HEK293 (cell line): ENCODE measurements around the gene DLEC1.

ENCODE experiments used
- ATF2 ChIP-seq: fragments of 450-650 bp; formaldehyde crosslinking; IDR thresholded peaks from 2 replicates; pipeline ENCODE4 v1.5.1; 2016; ENCODE audit warnings: missing biosample characterization, missing genetic modification characterization, low read depth
- CTCF ChIP-seq: fragments of 450-650 bp; formaldehyde crosslinking; IDR thresholded peaks from 2 replicates; pipeline ENCODE4 v1.5.1; 2016; ENCODE audit warnings: missing biosample characterization, missing genetic modification characterization
- RBAK ChIP-seq: fragments of 450-650 bp; formaldehyde crosslinking; IDR thresholded peaks from 2 replicates; pipeline ENCODE4 v1.5.1; 2016; ENCODE audit warnings: missing biosample characterization, missing genetic modification characterization
- ZFP41 ChIP-seq: fragments of 450-650 bp; formaldehyde crosslinking; IDR thresholded peaks from 2 replicates; pipeline ENCODE4 v1.5.1; 2016; ENCODE audit warnings: missing biosample characterization, missing genetic modification characterization, borderline replicate concordance
- ZNF214 ChIP-seq: fragments of 450-650 bp; formaldehyde crosslinking; IDR thresholded peaks from 2 replicates; pipeline ENCODE4 v1.5.1; 2017; ENCODE audit warnings: missing biosample characterization, mild to moderate bottlenecking, missing genetic modification characterization, borderline replicate concordance
- ZNF449 ChIP-seq: fragments of 450-650 bp; formaldehyde crosslinking; IDR thresholded peaks from 2 replicates; pipeline ENCODE4 v1.5.1; 2017; ENCODE audit warnings: missing biosample characterization, mild to moderate bottlenecking, missing genetic modification characterization, moderate library complexity
- ZNF639 ChIP-seq: fragments of 450-650 bp; formaldehyde crosslinking; IDR thresholded peaks from 2 replicates; pipeline ENCODE4 v1.5.1; 2016; ENCODE audit warnings: missing biosample characterization, missing genetic modification characterization

GRCh38 chr3:38115645-38116427 is 76.8 kb downstream of the DLEC1 start:
- TF ChIP-seq ATF2 (tag by site-specific recombination) (no peak), ZNF639 (tag by site-specific recombination) (no peak), CTCF (no peak), ZNF449 (tag by site-specific recombination) (no peak), RBAK (tag by site-specific recombination) (no peak), ZNF214 (tag by site-specific recombination) (no peak), ZFP41 (no peak)
